Activated naive CD4-positive, alpha-beta T cell treated with anti-CD3 and anti-CD28 coated beads, Interleukin-2, amount 10 ng/mL, durations not matched to agents 7 days and 5 days (primary cell): Measurements from ENCODE around the gene TAOK2.

Experiments used
- CTCF ChIA-PET: fragments of 350-600 bp; sonication (Branson Sonifier 250); formaldehyde crosslinking; loops from one replicate; lab custom pipeline; 2021; ENCODE audit warnings: antibody characterized with exemption; lab: Charles Lee
- DNase-seq: peaks from one replicate; pipeline ENCODE4 v3.0.0-alpha.2; 2020
- H3K27ac Mint-ChIP-seq: one replicate; pipeline ENCODE4 v1.8.0; 2021; ENCODE audit warnings: mild to moderate bottlenecking, moderate library complexity, mixed read lengths
- H3K27me3 Mint-ChIP-seq: one replicate; pipeline ENCODE4 v1.8.0; 2021; ENCODE audit warnings: mild to moderate bottlenecking, mixed read lengths
- H3K36me3 Mint-ChIP-seq: one replicate; pipeline ENCODE4 v1.8.0; 2021; ENCODE audit warnings: mixed read lengths
- H3K4me1 Mint-ChIP-seq: one replicate; pipeline ENCODE4 v1.8.0; 2021; ENCODE audit warnings: mixed read lengths
- H3K4me3 Mint-ChIP-seq: one replicate; pipeline ENCODE4 v1.8.0; 2021; ENCODE audit warnings: mild to moderate bottlenecking, moderate library complexity, mixed read lengths
- H3K9me3 Mint-ChIP-seq: one replicate; pipeline ENCODE4 v1.8.0; 2021; ENCODE audit warnings: mixed read lengths

Gene TAOK2

GRCh38 chr16:29988346-29989075 is 14.8 kb downstream of the TAOK2 start:
- H3K27ac Mint-ChIP-seq: no peak overlapping the region
- CTCF ChIA-PET: no interaction called here
- peaks cover 61% of the 10 kb centered on the region for H3K36me3 Mint-ChIP-seq

GRCh38 chr16:29989111-29989858 is 15.6 kb downstream of the TAOK2 start:
- DNase-seq: no peak
- H3K9me3 Mint-ChIP-seq: no peaks in the 10 kb centered on the region
- H3K4me1 Mint-ChIP-seq: peaks cover 9% of the 10 kb centered on the region
- H3K36me3 Mint-ChIP-seq: peaks cover 59% of the 10 kb centered on the region
- no peaks in the 10 kb centered on the region for H3K27me3 Mint-ChIP-seq
- CTCF ChIA-PET: no interaction called here
- no peak overlapping the region for H3K27ac Mint-ChIP-seq
- no peak overlapping the region for H3K4me3 Mint-ChIP-seq

More at GRCh38 chr16:29988346-29989075, 14.8 kb downstream of the TAOK2 start:
- no peak overlapping the region for H3K4me3 Mint-ChIP-seq
- H3K9me3 Mint-ChIP-seq: no peaks in the 10 kb centered on the region
- peaks cover 3% of the 10 kb centered on the region for H3K4me1 Mint-ChIP-seq
- no peak for DNase-seq
- no peaks in the 10 kb centered on the region for H3K27me3 Mint-ChIP-seq

GRCh38 chr16:29990034-29990433 is 16.4 kb downstream of the TAOK2 start:
- Mint-ChIP-seq H3K4me1 (peaks cover 16% of the 10 kb centered on the region), H3K4me3 (no peak overlapping the region), H3K27me3 (no peaks in the 10 kb centered on the region), H3K9me3 (no peaks in the 10 kb centered on the region), H3K27ac (no peak overlapping the region), H3K36me3 (peaks cover 56% of the 10 kb centered on the region)
- CTCF ChIA-PET: no interaction called here
- no peak for DNase-seq

- Mint-ChIP-seq H3K27ac (no peak overlapping the region), H3K4me1 (peaks cover 20% of the 10 kb centered on the region), H3K36me3 (peaks cover 51% of the 10 kb centered on the region), H3K9me3 (no peaks in the 10 kb centered on the region), H3K4me3 (no peak overlapping the region), H3K27me3 (no peaks in the 10 kb centered on the region)
- no peak for DNase-seq
- CTCF ChIA-PET: no interaction called here
These were observed 17.4 kb downstream of the TAOK2 start for GRCh38 chr16:29990883-29991570.

GRCh38 chr16:29991571-29991904 is 17.9 kb downstream of the TAOK2 start:
- no peak for DNase-seq
- H3K4me3 Mint-ChIP-seq: no peak overlapping the region
- H3K27me3 Mint-ChIP-seq: no peaks in the 10 kb centered on the region
- H3K36me3 Mint-ChIP-seq: peaks cover 48% of the 10 kb centered on the region
- CTCF ChIA-PET: no interaction called here
- H3K9me3 Mint-ChIP-seq: no peaks in the 10 kb centered on the region
- peaks cover 25% of the 10 kb centered on the region for H3K4me1 Mint-ChIP-seq
- no peak overlapping the region for H3K27ac Mint-ChIP-seq

- no peaks in the 10 kb centered on the region for H3K9me3 Mint-ChIP-seq
- no peak overlapping the region for H3K27ac Mint-ChIP-seq
- DNase-seq: no peak
- H3K4me3 Mint-ChIP-seq: peak overlapping the region; percentile 37
- H3K36me3 Mint-ChIP-seq: peaks cover 50% of the 10 kb centered on the region
- no peaks in the 10 kb centered on the region for H3K27me3 Mint-ChIP-seq
- CTCF ChIA-PET: interaction anchor here (0.8 kb wide), 1 partner anchor 13 kb away, joined by 3 read pairs; no protein-coding TSS in a partner anchor
- H3K4me1 Mint-ChIP-seq: peaks cover 31% of the 10 kb centered on the region
These were observed 18.8 kb downstream of the TAOK2 start for GRCh38 chr16:29992344-29992967.

- Mint-ChIP-seq H3K4me3 (no peak overlapping the region), H3K9me3 (no peaks in the 10 kb centered on the region), H3K36me3 (peaks cover 50% of the 10 kb centered on the region), H3K4me1 (peaks cover 38% of the 10 kb centered on the region), H3K27me3 (no peaks in the 10 kb centered on the region), H3K27ac (no peak overlapping the region)
- CTCF ChIA-PET: interaction anchor here (0.8 kb wide), 1 partner anchor 12 kb away, joined by 3 read pairs; no protein-coding TSS in a partner anchor
- no peak for DNase-seq
These were observed 19.7 kb downstream of the TAOK2 start for GRCh38 chr16:29993191-29993902.

GRCh38 chr16:29993903-29994599 is 20.4 kb downstream of the TAOK2 start:
- peaks cover 40% of the 10 kb centered on the region for H3K4me1 Mint-ChIP-seq
- H3K36me3 Mint-ChIP-seq: peaks cover 52% of the 10 kb centered on the region
- H3K4me3 Mint-ChIP-seq: peak overlapping the region; percentile 93
- H3K9me3 Mint-ChIP-seq: no peaks in the 10 kb centered on the region
- no peaks in the 10 kb centered on the region for H3K27me3 Mint-ChIP-seq
- DNase-seq: no peak
- H3K27ac Mint-ChIP-seq: peak overlapping the region; percentile 98
- CTCF ChIA-PET: no interaction called here

GRCh38 chr16:29994600-29995323 is 21.1 kb downstream of the TAOK2 start:
- H3K27me3 Mint-ChIP-seq: no peaks in the 10 kb centered on the region

GRCh38 chr16:29995324-29995910 is 21.7 kb downstream of the TAOK2 start, which contains the start of gene HIRIP3:
Gene HIRIP3 (minus strand): TSS chr16:29995617. CDS start chr16:29995605, 12 bp downstream.
- Mint-ChIP-seq H3K36me3 (peaks cover 42% of the 10 kb centered on the region), H3K4me3 (peak within 1 kb of the TSS; percentile 93), H3K9me3 (no peaks in the 10 kb centered on the region), H3K4me1 (peaks cover 40% of the 10 kb centered on the region), H3K27ac (peak within 1 kb of the TSS; percentile 98), H3K27me3 (no peaks in the 10 kb centered on the region)
- CTCF ChIA-PET: interaction anchor here (0.6 kb wide), 1 partner anchor 9 kb away, joined by 3 read pairs; no protein-coding TSS in a partner anchor
- DNase-seq: peak; percentile 91

More at GRCh38 chr16:29994600-29995323, 21.1 kb downstream of the TAOK2 start:
- Mint-ChIP-seq H3K9me3 (no peaks in the 10 kb centered on the region), H3K4me3 (peak overlapping the region; percentile 93), H3K36me3 (peaks cover 47% of the 10 kb centered on the region), H3K27ac (peak overlapping the region; percentile 98), H3K4me1 (peaks cover 40% of the 10 kb centered on the region)
- CTCF ChIA-PET: no interaction called here
- peak; percentile 86 for DNase-seq

GRCh38 chr16:29995911-29996765 is 22.5 kb downstream of the TAOK2 start, which contains the start of gene INO80E:
Gene INO80E (plus strand): TSS chr16:29996241. CDS start chr16:29996311, 70 bp downstream.
- H3K9me3 Mint-ChIP-seq: no peaks in the 10 kb centered on the region

More at GRCh38 chr16:29995911-29996765, 22.5 kb downstream of the TAOK2 start, which contains the start of gene INO80E:
- peaks cover 40% of the 10 kb centered on the region for H3K4me1 Mint-ChIP-seq
- H3K4me3 Mint-ChIP-seq: peak within 1 kb of the TSS; percentile 93
- CTCF ChIA-PET: interaction anchor here (0.6 to 1.3 kb wide), 3 partner anchors 8 to 296 kb away, joined by 3 to 5 read pairs (median 3); no protein-coding TSS in a partner anchor
- no peaks in the 10 kb centered on the region for H3K27me3 Mint-ChIP-seq
- H3K36me3 Mint-ChIP-seq: peaks cover 40% of the 10 kb centered on the region
- peak; percentile 100 for DNase-seq
- H3K27ac Mint-ChIP-seq: peak within 1 kb of the TSS; percentile 98
